HepG2 (cell line): ENCODE data around the gene FHIT. TPM values are rescaled to one million over a fixed set of nuclear protein-coding genes. Genes with fewer than 3 reads are reported as not detected.

Source experiments
- ATAC-seq: fragments of 200-7000 bp; cut with Tn5 transposase; 3 replicates; pipeline ENCODE4 v1.9.1; 2020; ENCODE audit warnings: mild to moderate bottlenecking, moderate library complexity
- BruUV-seq: library from RNA; stranded (reverse); fragments of 400-500 nt; replicated peaks from 2 replicates; lab custom pipeline; 2021; lab: Mats Ljungman, UMichigan
- CTCF ChIA-PET: fragments of 300-600 bp; formaldehyde crosslinking; extraction: SDS; loops from one replicate; lab custom pipeline; 2021; ENCODE audit warnings: low total read pairs, inconsistent platforms, low intra/inter-chr PET ratio; lab: Yijun Ruan, JAX
- POLR2A ChIA-PET: fragments of 350-600 bp; sonication (Branson Sonifier 250); formaldehyde crosslinking; loops from one replicate; lab custom pipeline; 2020; ENCODE audit warnings: antibody characterized with exemption, inconsistent platforms; lab: Yijun Ruan, JAX
- DNase-seq: peaks from one replicate; pipeline ENCODE4 v3.0.0-alpha.2; 2015; ENCODE audit warnings: low spot score
- FAIRE-seq: peaks from 3 replicates; lab custom pipeline; 2011; peaks lifted over from hg19 to GRCh38; lab: Jason Lieb, UNC
- H2AFZ ChIP-seq: one replicate; pipeline ENCODE4 v1.6.1; 2011; ENCODE audit warnings: low read length, inconsistent platforms
- H3K27ac ChIP-seq: fragments of 300-600 bp; 3 replicates; pipeline ENCODE4 v1.8.0; 2011; ENCODE audit warnings: mixed run types, mild to moderate bottlenecking, mixed read lengths, low read length, inconsistent platforms; ENCODE audit not compliant: insufficient read depth; ENCODE audit errors: extremely low read length
- H3K27me3 ChIP-seq, 2 experiments: fragments of 200-600 bp in 1 of 2; 2 replicates in 1 of 2; 3 replicates in 1 of 2; pipeline versions ENCODE4 v1.6.0 to v1.8.0; 2011; ENCODE audit warnings: low read length in 2 of 2, mild to moderate bottlenecking in 2 of 2, moderate library complexity in 2 of 2, inconsistent platforms in 1 of 2; ENCODE audit not compliant: insufficient read depth in 2 of 2, control insufficient read depth in 1 of 2
- H3K36me3 ChIP-seq, 2 experiments: fragments of 200-600 bp in 1 of 2; replicated peaks in 1 of 2; 2 replicates in 1 of 2; 3 replicates in 1 of 2; pipeline versions ENCODE4 v1.5.1 to v1.8.0; 2011; ENCODE audit warnings: low read length in 2 of 2, inconsistent platforms in 1 of 2; ENCODE audit not compliant: insufficient read depth in 2 of 2, control insufficient read depth in 1 of 2
- H3K4me1 ChIP-seq: 2 replicates; pipeline ENCODE4 v1.5.1; 2012; ENCODE audit warnings: low read length, inconsistent platforms; ENCODE audit not compliant: insufficient read depth
- H3K4me2 ChIP-seq: 2 replicates; pipeline ENCODE4 v1.6.0; 2011; ENCODE audit warnings: low read depth, low read length, inconsistent platforms
- H3K4me3 ChIP-seq, 3 experiments: fragments of 200-600 bp in 1 of 3; sonication (generic), shearing (Covaris generic) in 1 of 3; replicated peaks in 1 of 3; 2 replicates each; pipeline ENCODE4 v1.5.1; 2011 to 2016; ENCODE audit warnings: low read length in 3 of 3, inconsistent platforms in 2 of 3, low read depth in 2 of 3, mild to moderate bottlenecking in 2 of 3, control low read depth in 1 of 3, mixed read lengths in 1 of 3; ENCODE audit not compliant: insufficient read depth in 1 of 3
- H3K79me2 ChIP-seq: one replicate; pipeline ENCODE4 v1.6.1; 2011; ENCODE audit warnings: low read length, inconsistent platforms; ENCODE audit not compliant: insufficient read depth
- H3K9ac ChIP-seq: 2 replicates; pipeline ENCODE4 v1.6.0; 2011; ENCODE audit warnings: mild to moderate bottlenecking, low read depth, low read length, inconsistent platforms; ENCODE audit not compliant: insufficient read depth
- H3K9me3 ChIP-seq: 2 replicates; pipeline ENCODE4 v1.5.1; 2012; ENCODE audit warnings: mild to moderate bottlenecking, low read length
- H4K20me1 ChIP-seq: 2 replicates; pipeline ENCODE4 v1.6.0; 2011; ENCODE audit warnings: inconsistent platforms, mild to moderate bottlenecking, low read length, moderate library complexity; ENCODE audit not compliant: insufficient read depth
- ADNP ChIP-seq: sonication (generic); formaldehyde crosslinking; IDR thresholded peaks from 2 replicates; pipeline ENCODE4 v1.4.0; 2020; ENCODE audit warnings: missing genetic modification reagents
- CCAR2 ChIP-seq: fragments of 200-400 bp; formaldehyde crosslinking; optimal IDR thresholded peaks from 2 replicates; pipeline ENCODE3; 2018; ENCODE audit warnings: low read depth, mild to moderate bottlenecking, low read length, moderate library complexity
- FUBP1 ChIP-seq: sonication (generic); formaldehyde crosslinking; IDR thresholded peaks from 2 replicates; pipeline ENCODE4 v1.5.1; 2020; ENCODE audit warnings: missing genetic modification reagents, mild to moderate bottlenecking, borderline replicate concordance
- GZF1 ChIP-seq: sonication (generic); formaldehyde crosslinking; IDR thresholded peaks from 2 replicates; pipeline ENCODE4 v1.5.1; 2020; ENCODE audit warnings: mild to moderate bottlenecking, missing genetic modification reagents
- HBP1 ChIP-seq: IDR thresholded peaks from 2 replicates; pipeline ENCODE4 v1.6.1; 2016; ENCODE audit warnings: low read depth, control low read depth
- PTBP1 ChIP-seq: fragments of 200-400 bp; formaldehyde crosslinking; IDR thresholded peaks from 2 replicates; pipeline ENCODE4 v1.6.1; 2018; ENCODE audit warnings: low read length, low read depth; ENCODE audit not compliant: poor library complexity, severe bottlenecking
- TSC22D2 ChIP-seq: sonication (generic); formaldehyde crosslinking; IDR thresholded peaks from 2 replicates; pipeline ENCODE4 v1.5.1; 2020; ENCODE audit warnings: missing genetic modification reagents, mild to moderate bottlenecking, borderline replicate concordance
- WIZ ChIP-seq: sonication (generic); formaldehyde crosslinking; IDR thresholded peaks from 2 replicates; pipeline ENCODE4 v1.5.1; 2020; ENCODE audit warnings: mild to moderate bottlenecking, missing genetic modification reagents
- ZBTB4 ChIP-seq: sonication (generic); formaldehyde crosslinking; IDR thresholded peaks from 2 replicates; pipeline ENCODE4 v1.4.0; 2020; ENCODE audit warnings: missing genetic modification reagents, mild to moderate bottlenecking, borderline replicate concordance
- ZFP37 ChIP-seq: sonication (generic); formaldehyde crosslinking; IDR thresholded peaks from 2 replicates; pipeline ENCODE4 v1.4.0; 2020; ENCODE audit warnings: missing genetic modification reagents, borderline replicate concordance
- ZNF580 ChIP-seq: IDR thresholded peaks from 2 replicates; pipeline ENCODE4 v1.6.1; 2016; ENCODE audit warnings: low read depth, borderline replicate concordance
- ZNF589 ChIP-seq: sonication (generic); formaldehyde crosslinking; conservative IDR thresholded peaks from 2 replicates; pipeline ENCODE4 v1.8.0; 2022; ENCODE audit warnings: mild to moderate bottlenecking, moderate library complexity, missing genetic modification reagents
- ZNF687 ChIP-seq: sonication (generic); formaldehyde crosslinking; IDR thresholded peaks from 2 replicates; pipeline ENCODE4 v1.5.1; 2020; ENCODE audit warnings: mild to moderate bottlenecking, missing genetic modification reagents, moderate library complexity
- whole genome bisulfite sequencing: methylation state at CpG from one replicate; pipeline ENCODE4 v1.1.6; 2017; ENCODE audit warnings: low lambda C conversion rate; 5-methylcytosine and 5-hydroxymethylcytosine counted together
- in situ Hi-C: cut with HindIII; loops from 2 replicates; pipeline ENCODE4 v1.10.0; 2017; ENCODE audit warnings: low pct_unique_long_range_greater_than_20kb; ENCODE audit not compliant: extremely low pct_ligation_motif_present
- intact Hi-C: fragments of 100-400 bp; cut with micrococcal nuclease; formaldehyde crosslinking; loops from one replicate; pipeline ENCODE4 v1.10.0; 2022; ENCODE audit not compliant: unreplicated experiment
- polyA plus RNA-seq, 8 experiments: library from polyadenylated mRNA; depleted of rRNA in 3 of 8; stranded (reverse) in 7 of 8; unstranded in 1 of 8; fragments of >200 nt; fragmentation: Illumina TruSeq in 4 of 8; extraction: Trizol in 4 of 8; gene quantifications; 2 replicates each; pipeline versions ENCODE4 v1.2.1 to v1.2.3, GENCODE V29; 2011 to 2016; ENCODE audit warnings: low read depth in 4 of 8, missing spikeins in 1 of 8, mixed read lengths in 1 of 8; ENCODE audit not compliant: insufficient read depth in 1 of 8
- total RNA-seq, 5 experiments: library from RNA; depleted of rRNA; stranded (reverse); fragments of >200 nt; fragmentation: Illumina TruSeq; extraction: Trizol; gene quantifications; 2 replicates each; pipeline ENCODE4 v1.2.3, GENCODE V29; 2016; ENCODE audit warnings: low read depth in 1 of 5

Gene FHIT
- total and polyA plus RNA-seq, 2 of the 13 experiments (the other 11 are each of a cell fraction or from before 2014, with no cell fraction given), result 4.0 to 4.6 TPM

- TF ChIP-seq HBP1 (CRISPR knock-in tag), result no peak
- TF ChIP-seq ZNF580 (CRISPR knock-in tag), result no peak
- TF ChIP-seq ZFP37 (CRISPR knock-in tag), result no peak
- TF ChIP-seq CCAR2, result no peak
- TF ChIP-seq GZF1 (CRISPR knock-in tag), result no peak
- TF ChIP-seq PTBP1, result no peak
- TF ChIP-seq ADNP, result no peak
- TF ChIP-seq ZNF687 (CRISPR knock-in tag), result no peak
These were observed 847.4 kb downstream of the FHIT start (continued) for GRCh38 chr3:60403866-60404265.

- no peak for DNase-seq
- Histone ChIP-seq H3K79me2 (no peaks in the 10 kb centered on the region), H3K9ac (no peak overlapping the region), H3K27me3 (no peaks in the 10 kb centered on the region), H3K4me3 (no peak overlapping the region), H3K4me1 (no peaks in the 10 kb centered on the region), H4K20me1 (no peaks in the 10 kb centered on the region), H3K4me2 (no peak overlapping the region), H3K27ac (no peak overlapping the region), H2AFZ (no peak overlapping the region), H3K36me3 (no peaks in the 10 kb centered on the region), H3K9me3 (no peaks in the 10 kb centered on the region)
- no peak for FAIRE-seq
- ChIA-PET POLR2A (no interaction called here), CTCF (no interaction called here)
- in situ Hi-C loops (no loop called here), intact Hi-C loops (no loop called here)
- WGBS, result 24% methylated on average over 2 of the region's 2 CpGs
- no peak for ATAC-seq
- no TSS peak for BruUV-seq
- TF ChIP-seq TSC22D2 (no peak), FUBP1 (CRISPR knock-in tag) (no peak), WIZ (no peak), ZBTB4 (CRISPR knock-in tag) (no peak), ZNF589 (CRISPR knock-in tag) (no peak)
These were observed 848.3 kb downstream of the FHIT start for GRCh38 chr3:60402931-60403330.
